GM21825 (cell line): Measurements from ENCODE around the gene DEFB124.
"Not testable (repeated sequence)": the region's sequence is repeated elsewhere in the genome, so short reads cannot be mapped to it uniquely, and the experiment has no call there.

ENCODE experiments used
- ATAC-seq: cut with Tn5 transposase; IDR thresholded peaks from one replicate; pipeline ENCODE4 v1.9.1; 2021; ENCODE audit warnings: mild to moderate bottlenecking, moderate library complexity; ENCODE audit not compliant: unreplicated experiment

The DEFB124 gene, protein sequence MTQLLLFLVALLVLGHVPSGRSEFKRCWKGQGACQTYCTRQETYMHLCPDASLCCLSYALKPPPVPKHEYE

DNA sequence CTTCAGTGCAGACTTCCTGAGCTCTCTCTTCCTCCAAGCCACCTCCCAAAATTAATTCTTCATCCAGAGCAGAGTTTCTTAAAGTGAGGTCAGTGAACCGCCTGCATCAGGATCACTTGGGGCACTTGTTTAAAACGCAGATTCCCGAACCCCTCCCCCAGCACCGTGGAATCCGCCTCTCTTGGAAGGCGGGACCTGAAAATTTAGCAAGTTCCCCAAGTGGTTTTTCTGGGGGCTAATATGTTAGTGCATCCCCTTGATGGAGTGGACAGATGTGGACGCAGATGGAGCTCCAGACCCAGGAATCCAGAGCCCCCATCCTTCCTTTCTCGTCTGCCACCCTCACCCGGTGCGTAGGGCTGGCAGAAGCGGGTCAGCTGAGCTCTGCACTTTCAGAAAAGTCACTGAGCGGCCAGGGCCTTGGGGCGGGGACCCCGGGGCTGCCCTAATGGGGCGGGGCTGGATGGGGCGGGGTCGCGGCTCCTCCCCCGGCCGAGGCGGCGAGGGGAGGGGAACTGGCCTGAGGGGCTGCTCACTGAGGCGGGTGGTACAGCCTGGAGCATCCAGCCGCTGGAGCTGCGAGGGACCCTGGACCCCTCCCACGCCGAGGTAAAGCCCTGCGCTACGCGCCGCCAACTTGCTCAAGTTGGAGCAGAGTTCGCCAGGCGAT is at the start of gene DEFB124, which contains the start of gene REM1:
TSS of gene DEFB124 (minus strand) at position 370 of the 670 bp plus-strand sequence. CDS start 2,114 bp downstream, outside the sequence.
TSS of gene REM1 (plus strand) at position 531 of the 670 bp plus-strand sequence. CDS start 1,158 bp downstream, outside the sequence.
- no peak for ATAC-seq

DNA sequence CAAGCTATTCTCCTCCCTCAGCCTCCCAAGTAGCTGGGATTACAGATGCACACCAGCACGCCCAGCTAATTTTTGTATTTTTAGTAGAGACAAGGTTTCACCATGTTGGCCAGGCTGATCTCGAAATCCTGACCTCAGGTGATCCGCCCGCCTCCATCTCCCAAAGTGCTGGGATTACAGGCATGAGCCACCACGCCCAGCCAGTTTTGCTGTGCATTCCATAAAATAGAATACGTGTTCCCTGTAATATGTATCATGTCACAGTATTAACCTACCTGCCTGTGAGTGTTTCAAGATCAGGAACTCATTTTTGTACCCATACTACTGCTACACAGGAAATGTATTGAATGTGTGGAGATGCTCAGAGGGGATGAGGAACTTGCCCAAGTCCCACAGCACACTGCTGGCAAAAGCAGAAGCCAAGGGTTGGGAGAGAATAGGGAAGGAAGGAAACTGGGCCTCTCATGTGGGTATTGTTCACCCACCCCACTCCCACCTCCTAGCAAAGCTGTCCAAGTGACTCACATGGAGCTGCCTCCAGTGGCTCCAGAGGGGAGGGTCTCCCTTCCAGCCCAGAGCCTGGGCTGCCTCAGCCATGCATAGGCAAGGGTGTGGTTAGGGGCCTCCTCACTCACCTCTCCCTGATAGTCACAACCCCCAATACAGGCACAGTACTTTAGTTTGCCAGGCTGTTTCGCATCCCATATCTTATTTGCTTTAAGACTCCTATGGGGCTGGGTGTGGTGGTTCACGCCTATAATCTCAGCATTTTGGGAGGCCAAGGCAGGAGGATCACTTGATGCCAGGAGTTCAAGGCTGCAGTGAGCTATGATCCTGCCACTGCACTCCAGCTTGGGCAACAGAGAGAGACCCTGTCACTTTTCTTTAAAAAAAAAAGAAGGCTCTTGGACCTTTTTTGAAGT is 48.7 kb upstream of the DEFB124 start:
- no peak for ATAC-seq

DNA sequence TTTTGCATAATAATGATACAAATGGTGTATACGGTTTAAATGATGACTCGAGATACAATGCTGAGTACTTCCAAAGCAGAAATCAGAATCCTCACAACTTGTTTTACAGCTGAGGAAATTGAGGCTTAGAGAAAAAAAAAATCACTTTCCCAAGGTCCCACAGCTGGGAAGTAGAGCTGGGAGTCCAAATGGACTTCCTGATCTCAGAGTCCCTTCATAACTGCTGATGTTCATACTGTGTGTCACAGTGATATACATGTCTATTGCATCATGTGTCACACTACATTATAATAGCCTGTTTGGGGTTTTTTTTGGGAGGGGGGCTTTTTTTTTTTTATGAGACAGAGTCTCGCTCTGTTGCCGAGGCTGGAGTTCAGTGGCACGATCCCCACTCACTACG is 47.8 kb upstream of the DEFB124 start:
- no peak for ATAC-seq

DNA sequence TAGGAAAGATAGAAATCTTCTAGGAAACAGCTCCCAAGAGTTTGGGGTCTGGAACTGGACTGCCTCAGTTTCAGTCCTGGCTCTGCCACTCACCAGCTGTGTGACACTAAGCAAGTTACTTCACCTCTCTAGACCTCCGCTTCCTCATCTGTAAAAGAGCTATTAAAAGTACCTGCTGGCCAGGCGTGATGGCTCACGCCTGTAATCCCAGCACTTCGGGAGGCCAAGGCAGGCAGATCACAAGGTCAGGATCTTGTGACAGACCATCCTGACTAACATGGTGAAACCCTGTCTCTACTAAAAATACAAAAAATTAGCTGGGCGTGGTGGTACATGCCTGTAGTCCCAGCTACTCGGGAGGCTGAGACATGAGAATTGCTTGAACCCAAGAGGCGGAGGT is 46.3 kb upstream of the DEFB124 start:
- not testable (repeated sequence) for ATAC-seq

DNA sequence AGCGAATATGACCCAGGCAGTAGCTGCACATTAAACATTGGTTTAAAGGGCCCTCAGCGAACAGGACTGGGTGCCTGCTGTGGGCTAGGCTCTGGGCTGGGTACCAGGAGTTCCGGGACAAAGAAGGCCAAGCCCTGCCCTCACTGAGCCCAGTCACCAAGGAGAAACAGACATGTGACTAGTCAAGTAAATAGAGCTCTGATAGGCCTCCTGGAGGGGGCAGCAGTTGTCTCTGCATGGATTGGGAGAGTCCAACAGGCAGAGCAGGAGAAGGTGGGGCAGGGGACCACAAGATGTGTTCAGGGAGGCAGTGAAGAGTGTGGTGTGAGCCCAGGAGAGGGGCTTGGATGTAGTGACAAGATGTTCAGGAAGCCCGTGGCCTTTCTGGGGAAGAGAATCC is 42.4 kb upstream of the DEFB124 start:
- no peak for ATAC-seq

DNA sequence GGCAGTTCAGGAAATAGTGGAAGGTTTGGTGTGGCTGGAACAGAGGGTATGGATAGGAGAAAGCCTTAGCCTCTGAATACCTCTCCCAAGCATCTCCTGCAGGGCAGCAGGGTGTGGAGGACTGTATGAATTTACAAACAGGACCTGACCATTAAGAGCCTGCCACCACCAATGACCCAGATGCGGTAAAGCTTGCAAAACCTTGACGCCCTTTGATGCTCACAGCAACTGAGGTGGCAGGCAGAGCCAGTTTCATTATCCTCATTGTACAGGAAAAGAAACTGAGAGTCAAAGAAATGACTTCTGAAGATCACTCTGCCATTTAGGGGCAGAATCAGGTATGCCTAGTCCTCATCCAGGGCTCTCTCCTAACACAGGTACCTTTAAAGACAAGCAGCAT is 41.7 kb upstream of the DEFB124 start:
- no peak for ATAC-seq

DNA sequence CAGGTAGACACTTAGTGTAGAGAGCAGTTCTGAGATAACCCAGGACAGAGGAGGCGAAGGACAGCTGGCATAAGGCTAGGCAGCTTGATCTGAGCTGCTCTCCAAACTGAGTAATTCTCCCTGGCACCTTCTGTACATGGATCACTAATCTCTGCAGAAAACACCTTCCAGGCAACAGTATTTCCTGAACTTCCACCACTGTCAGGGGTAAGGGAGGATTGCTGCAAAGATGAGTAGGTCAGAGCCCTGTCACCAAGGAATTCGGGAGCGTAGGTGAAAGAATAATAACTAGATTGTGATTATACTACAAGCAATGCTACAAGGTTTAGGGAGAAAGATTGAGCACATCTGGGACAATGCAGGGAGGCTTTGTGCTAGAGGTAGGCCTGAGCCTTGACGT is 41.2 kb upstream of the DEFB124 start:
- no peak for ATAC-seq

DNA sequence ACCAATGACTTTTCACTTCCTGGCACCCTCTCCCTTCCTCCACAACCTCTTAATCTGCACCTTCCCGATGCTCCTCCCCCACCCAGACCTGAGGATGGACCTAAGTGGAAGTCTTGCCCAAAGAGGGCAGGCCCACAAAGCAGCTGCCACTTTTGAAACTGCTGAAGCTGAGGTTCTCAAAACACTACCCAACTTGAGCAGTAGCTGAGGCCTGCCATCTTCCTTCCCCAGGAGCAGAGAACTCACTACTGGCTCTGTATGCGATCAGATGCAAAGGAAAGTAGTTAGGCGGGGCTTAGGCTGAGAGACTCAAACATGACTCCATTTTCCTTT is 40.8 kb upstream of the DEFB124 start:
- no peak for ATAC-seq

DNA sequence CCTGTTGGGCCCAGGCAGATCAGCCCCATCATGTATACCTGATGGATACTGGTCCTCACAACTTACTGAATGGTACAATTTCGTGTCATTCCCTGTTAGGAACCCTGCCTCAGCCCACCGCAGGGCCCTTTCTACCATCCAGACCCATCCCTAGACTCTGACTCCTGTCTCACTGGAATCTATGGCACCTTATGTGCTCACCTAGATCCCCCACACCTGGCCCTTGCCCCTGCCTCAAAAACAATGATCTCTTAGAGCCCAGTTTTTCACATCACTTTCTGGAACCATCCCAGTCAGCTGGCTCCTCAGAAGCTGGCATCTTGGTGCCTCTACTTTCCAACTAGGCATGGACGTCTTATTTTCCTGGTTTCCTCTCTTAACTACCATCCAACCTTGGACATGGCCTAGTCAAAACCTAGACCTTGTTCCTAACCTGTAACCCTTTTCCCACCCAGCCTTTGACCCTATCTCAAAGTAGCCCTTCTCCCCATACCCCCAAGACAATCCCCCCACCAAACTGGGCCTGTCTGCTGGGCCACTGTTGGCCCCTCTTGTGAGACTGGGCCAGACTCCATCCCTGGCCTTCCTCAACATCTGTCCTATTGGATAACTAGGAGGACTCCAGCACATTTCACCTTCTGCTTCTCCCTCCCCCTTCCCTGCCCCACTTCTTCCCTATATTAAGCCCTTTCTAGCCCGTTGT is 40.3 kb upstream of the DEFB124 start:
- no peak for ATAC-seq

DNA sequence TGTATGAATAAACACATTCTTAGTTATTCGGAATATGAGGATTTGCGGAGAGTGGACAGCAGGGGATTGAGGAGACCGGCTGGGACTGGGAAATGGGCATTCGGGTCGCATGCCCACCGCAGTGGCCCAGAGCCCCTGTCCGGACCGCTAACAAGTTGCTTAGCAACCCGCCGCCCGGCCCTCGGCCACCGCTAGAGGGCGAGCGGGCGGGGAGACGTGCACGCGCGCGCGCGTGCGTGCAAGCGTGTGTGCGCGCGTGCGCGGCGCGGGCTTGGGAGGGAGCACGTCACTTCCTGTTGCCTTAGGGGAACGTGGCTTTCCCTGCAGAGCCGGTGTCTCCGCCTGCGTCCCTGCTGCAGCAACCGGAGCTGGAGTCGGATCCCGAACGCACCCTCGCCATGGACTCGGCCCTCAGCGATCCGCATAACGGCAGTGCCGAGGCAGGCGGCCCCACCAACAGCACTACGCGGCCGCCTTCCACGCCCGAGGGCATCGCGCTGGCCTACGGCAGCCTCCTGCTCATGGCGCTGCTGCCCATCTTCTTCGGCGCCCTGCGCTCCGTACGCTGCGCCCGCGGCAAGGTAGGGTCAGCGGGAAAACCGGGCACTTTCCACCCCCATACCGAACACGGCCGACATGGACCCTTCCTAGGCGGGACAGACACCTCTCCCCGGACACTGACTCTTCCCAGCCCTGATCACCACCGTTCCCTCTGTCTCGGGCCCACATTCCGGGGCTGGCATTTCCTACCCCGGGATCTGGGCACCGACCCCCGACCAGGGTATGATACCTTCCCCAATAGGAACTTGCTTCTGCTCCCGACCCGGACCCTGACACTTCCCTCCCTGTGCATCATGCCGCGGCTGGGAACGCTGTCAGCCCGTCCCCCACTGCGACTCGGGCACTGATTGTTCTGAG is 39.5 kb upstream of the DEFB124 start, which contains the start of gene HM13:
TSS of gene HM13 (plus strand) at position 289 of the 918 bp plus-strand sequence. CDS start at position 399, 110 bp downstream.
- ATAC-seq: peak; percentile 86

DNA sequence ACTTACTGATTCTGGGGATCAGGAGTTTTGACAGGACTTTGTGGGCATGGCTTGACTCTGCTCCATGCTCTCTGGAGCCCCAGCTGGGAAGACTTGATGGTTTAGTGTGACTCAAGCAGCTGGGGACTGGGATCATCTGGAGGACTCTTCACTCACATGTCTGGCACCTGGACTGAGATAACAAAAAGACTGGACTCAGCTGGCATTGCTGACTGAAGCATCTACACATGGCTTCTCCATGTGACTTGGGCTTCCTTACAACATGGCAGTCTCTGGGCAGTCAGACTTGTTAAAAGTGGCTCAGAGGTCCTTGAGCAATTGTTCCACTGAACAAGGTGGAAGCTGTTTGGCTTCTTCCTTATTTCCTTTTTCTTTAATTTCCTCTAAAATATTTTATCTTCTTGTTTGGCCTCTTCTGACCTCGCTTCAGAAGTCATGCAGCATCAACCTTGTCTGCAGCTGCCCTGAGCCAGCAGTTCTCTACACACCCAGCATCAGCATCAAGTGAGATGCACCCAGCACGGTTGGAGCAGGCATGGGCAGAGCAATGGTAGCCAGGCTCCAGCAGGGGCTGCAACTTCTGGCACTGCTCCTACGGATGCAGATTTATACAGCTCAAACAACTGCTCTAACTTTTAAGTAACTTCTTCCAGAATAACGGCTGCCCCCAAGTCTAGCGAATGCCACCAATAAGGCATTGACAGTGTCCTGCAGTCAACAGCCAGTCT is 33.8 kb upstream of the DEFB124 start:
- ATAC-seq: no peak

DNA sequence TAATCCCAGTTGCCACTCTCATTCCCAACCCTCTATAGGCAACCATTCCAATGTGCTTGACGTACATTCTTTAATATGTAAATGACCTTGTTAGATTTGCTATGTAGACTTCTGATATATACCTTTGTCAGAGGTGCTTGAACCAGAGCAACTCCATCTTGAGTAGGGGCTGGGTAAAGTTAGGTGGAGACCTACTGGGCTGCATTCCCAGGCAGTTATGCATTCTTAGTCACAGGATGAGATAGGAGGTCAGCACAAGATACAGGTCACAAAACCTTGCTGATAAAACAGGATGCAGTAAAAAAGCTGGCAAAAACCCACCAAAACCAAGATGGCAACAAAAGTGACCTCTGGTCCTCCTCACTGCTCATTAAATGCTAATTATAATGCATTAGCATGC is 31.0 kb upstream of the DEFB124 start:
- no peak for ATAC-seq

DNA sequence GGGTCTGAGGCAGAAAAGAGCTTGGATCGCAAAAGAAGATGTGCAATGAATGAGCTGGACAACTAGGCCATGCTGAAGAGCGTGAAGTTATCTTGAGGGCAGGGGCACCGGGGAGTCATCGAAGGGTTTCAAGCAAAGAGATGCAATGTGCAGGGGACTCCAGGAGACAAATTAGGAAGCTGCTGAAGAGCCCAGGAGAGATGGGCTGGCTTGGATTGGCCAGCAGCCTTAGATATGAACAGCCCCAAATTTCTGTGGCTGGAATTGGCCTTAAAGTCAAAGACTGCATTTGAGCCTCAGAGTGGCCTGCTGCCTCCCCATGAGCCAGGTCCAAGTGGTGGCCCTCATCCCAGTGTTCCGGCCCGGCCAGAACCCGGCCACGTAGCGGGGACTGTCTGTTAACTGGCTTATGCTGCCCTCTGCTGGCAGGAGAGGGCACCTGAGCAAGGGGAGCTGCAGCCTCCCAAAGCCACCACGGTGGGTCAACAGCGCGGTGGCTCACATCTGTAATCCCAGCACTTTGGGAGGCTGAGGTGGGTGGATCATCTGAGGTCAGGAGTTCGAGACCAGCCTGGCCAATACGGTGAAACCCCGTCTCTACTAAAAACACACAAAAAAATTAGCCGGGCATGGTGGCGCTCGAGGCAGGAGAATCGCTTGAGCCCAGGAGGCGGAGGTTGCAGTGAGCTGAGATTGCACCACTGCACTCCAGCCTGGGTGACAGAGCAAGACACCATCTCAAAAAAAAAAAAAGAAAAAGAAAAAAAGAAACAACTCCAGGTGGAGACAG is 28.2 kb upstream of the DEFB124 start:
- peak; percentile 83 for ATAC-seq

DNA sequence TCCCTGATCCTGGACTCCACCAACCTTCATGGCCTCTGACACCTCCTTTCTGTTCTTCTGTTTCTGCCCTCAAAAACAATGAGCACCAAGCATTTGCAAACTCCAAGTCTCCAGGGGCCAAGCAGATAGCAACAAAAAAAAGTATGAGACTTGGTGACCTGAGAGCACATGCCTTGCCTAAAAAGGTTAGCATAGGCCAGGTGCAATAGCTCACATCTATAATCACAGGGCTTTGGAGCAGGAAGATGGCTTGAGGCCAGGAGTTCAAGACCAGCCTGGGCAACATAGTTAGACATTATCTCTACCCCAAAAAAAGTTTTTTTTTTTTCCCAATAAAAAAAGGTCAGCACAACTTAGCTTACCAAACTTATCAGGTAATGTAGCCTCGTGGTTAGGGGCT is 25.6 kb upstream of the DEFB124 start:
- ATAC-seq: no peak

DNA sequence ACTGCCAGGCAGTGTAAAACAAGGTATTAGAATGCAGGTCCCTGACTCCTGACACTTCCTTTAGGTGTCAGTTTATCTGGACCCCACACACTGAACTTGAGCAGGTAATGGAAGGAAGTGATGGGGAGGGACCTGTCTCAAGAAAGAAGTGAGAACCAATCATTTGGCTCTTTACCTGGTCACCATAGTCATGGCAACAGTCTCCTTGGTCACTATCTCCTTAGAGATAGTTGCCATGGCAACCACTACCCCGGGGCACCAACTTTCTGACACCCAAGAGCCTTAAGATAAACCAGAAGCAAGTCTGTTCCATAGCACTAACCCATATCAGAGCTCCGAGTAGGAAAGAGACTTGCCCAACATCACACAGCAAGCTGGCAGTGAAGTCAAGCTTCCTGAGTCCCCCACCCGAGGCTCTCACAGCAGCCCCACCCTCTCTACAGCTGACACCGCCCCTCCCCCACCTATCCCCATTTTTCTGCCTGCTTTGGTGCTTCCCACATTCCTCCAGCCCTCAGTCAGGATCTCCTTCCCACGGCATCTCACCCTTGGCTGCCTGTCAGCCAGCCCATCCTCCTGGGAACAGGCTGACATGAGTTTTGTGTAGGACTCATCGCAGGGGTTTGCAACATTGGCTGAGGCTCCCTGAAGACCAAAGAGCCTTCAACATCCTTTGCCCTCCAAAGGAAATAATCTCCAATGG is 23.1 kb upstream of the DEFB124 start:
- no peak for ATAC-seq

DNA sequence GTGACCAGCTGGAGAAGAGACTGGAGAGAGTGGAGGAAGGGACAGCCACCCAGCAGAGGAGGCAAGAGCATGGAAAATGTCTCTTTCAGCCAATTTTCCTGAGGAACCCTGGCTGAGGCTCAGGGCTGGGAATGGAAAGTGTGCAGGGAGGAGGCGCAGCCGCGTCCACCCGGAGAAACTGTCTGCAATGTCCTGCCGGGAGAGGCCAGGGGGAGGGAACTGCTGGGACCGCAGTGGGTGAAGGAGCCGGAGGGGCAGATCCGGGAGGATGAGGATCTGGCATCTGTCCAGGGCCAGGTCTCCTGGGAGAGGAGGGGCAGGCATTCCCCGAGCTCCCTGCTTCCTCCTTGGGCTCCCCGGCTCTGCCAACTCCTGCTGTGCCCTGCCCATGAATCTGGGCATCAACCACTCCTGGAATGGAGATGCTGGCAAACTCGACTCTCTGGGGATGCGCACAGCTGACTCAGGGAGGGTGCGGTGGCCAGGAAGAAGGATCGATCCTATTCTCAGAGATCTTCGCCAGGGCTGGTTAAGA is 21.9 kb upstream of the DEFB124 start:
- ATAC-seq: no peak

DNA sequence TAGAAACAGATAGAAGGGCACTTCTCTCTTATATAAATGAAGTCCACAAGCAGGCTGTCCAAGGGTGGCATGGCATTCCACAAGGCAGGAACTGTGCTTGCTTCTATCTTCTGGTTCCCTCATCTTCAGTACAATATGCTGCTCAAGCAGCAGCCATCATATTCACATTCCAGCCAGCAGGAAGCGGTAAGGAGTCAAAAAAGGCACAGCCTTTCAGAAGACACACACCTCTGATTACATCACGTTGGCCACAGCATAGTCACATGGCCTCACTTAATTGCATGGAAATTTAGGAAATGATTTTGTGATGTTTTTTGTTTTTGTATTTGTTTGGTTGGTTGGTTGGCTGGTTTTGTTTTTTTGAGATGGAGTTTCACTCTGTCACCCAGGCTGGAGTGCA is 19.2 kb upstream of the DEFB124 start:
- ATAC-seq: no peak

DNA sequence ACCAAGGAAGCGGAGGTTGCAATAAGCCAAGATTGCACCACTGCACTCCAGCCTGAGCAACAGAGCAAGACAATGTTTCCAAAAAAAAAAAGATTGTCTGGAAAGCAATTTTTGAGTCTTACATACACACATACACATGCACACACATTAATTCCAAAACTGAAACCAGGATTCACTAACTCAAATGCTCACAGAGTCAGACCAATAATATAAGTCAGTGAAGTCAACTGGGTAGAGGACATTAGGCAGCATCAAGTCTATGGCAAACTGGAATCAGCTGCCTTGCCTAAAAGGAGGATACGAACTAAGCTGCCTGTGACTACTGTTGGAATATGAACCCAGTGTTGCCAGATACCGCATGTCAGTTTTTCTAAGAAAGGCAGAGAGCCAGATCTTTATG is 15.8 kb upstream of the DEFB124 start:
- no peak for ATAC-seq
